B cell (primary cell): ENCODE measurements around the gene IL17REL. TPM values are rescaled to one million over a fixed set of nuclear protein-coding genes. Genes with fewer than 3 reads are reported as not detected.

ENCODE experiments used
- ATAC-seq: fragments of 200-7000 bp; cut with Tn5 transposase; one replicate; pipeline ENCODE4 v1.10.0; 2021; ENCODE audit warnings: low read depth, mild to moderate bottlenecking, moderate number of reproducible peaks, moderate library complexity
- CTCF ChIA-PET: fragments of 350-600 bp; sonication (Branson Sonifier 250); formaldehyde crosslinking; loops from one replicate; lab custom pipeline; 2021; ENCODE audit warnings: antibody characterized with exemption, inconsistent platforms; lab: Charles Lee
- POLR2A ChIA-PET: fragments of 350-600 bp; sonication (Branson Sonifier 250); formaldehyde crosslinking; loops from one replicate; lab custom pipeline; 2021; ENCODE audit warnings: antibody characterized with exemption; lab: Charles Lee
- DNase-seq: peaks from one replicate; pipeline ENCODE4 v3.0.0; 2013
- H2AFZ ChIP-seq: 2 replicates; pipeline ENCODE4 v1.6.1; 2012; ENCODE audit warnings: mild to moderate bottlenecking, low read depth, low read length; ENCODE audit not compliant: insufficient read depth, poor library complexity, severe bottlenecking
- H3K27ac ChIP-seq, 2 donors: 1 replicate in 1 of 2; 2 replicates in 1 of 2; pipeline ENCODE4 v1.5.1; 2012 to 2013; ENCODE audit warnings: low read length in 2 of 2, mild to moderate bottlenecking in 2 of 2, moderate library complexity in 1 of 2
- H3K27me3 ChIP-seq, 4 experiments: fragments of 200-600 bp in 1 of 4; sonication (generic) in 1 of 4; replicated peaks in 1 of 4; 1 replicate in 2 of 4; 2 replicates in 2 of 4; pipeline versions ENCODE4 v1.6.1 to v1.7.0; 2013 to 2016; ENCODE audit warnings: low read length in 3 of 4, mild to moderate bottlenecking in 2 of 4, mixed read lengths in 1 of 4, moderate library complexity in 1 of 4; ENCODE audit not compliant: insufficient read depth in 4 of 4, control insufficient read depth in 3 of 4; ENCODE audit errors: control extremely low read depth in 1 of 4
- H3K36me3 ChIP-seq, 2 experiments: replicated peaks in 1 of 2; 1 replicate in 1 of 2; 2 replicates in 1 of 2; pipeline versions ENCODE4 v1.6.1 to v1.7.1; 2013; ENCODE audit warnings: low read length in 1 of 2; ENCODE audit not compliant: insufficient read depth in 2 of 2, control insufficient read depth in 1 of 2; ENCODE audit errors: control extremely low read depth in 1 of 2, extremely low read depth in 1 of 2
- H3K4me1 ChIP-seq, 2 donors: fragments of 200-600 bp in 1 of 2; sonication (generic) in 1 of 2; 1 replicate in 1 of 2; 2 replicates in 1 of 2; pipeline versions ENCODE4 v1.5.1 to v1.6.1; 2013 to 2017; ENCODE audit warnings: low read length in 2 of 2; ENCODE audit not compliant: control insufficient read depth in 2 of 2, insufficient read depth in 2 of 2
- H3K4me2 ChIP-seq: replicated peaks from 2 replicates; pipeline ENCODE3; 2012; ENCODE audit warnings: mild to moderate bottlenecking, low read depth, low read length; ENCODE audit not compliant: poor library complexity, severe bottlenecking
- H3K4me3 ChIP-seq, 5 experiments: fragments of 200-600 bp in 1 of 5; sonication (generic) in 1 of 5; 1 replicate in 3 of 5; 2 replicates in 2 of 5; pipeline versions ENCODE4 v1.5.1 to v1.7.0; 2011 to 2016; ENCODE audit warnings: low read length in 4 of 5, mild to moderate bottlenecking in 4 of 5, low read depth in 2 of 5, control low read depth in 1 of 5, moderate library complexity in 1 of 5; ENCODE audit not compliant: insufficient read depth in 1 of 5; ENCODE audit errors: control extremely low read depth in 1 of 5, extremely low read depth in 1 of 5
- H3K79me2 ChIP-seq: fragments of 200-600 bp; sonication (generic); one replicate; pipeline ENCODE4 v1.6.0; 2016; ENCODE audit warnings: low read length; ENCODE audit not compliant: control insufficient read depth, insufficient read depth
- H3K9ac ChIP-seq: fragments of 200-600 bp; sonication (generic); 2 replicates; pipeline ENCODE4 v1.6.1; 2017; ENCODE audit warnings: mild to moderate bottlenecking, low read length, moderate library complexity
- H3K9me3 ChIP-seq, 3 donors: one replicate each; pipeline versions ENCODE4 v1.6.1 to v1.7.1; 2013; ENCODE audit warnings: low read length in 2 of 3; ENCODE audit not compliant: control insufficient read depth in 2 of 3, insufficient read depth in 1 of 3; ENCODE audit errors: control extremely low read depth in 1 of 3
- H4K20me1 ChIP-seq: 2 replicates; pipeline ENCODE4 v1.6.0; 2012; ENCODE audit warnings: mild to moderate bottlenecking, low read length; ENCODE audit not compliant: insufficient read depth, control insufficient read depth, poor library complexity, severe bottlenecking
- H3K27ac Mint-ChIP-seq: one replicate; pipeline ENCODE4 v1.8.0; 2021; ENCODE audit warnings: mixed read lengths
- H3K27me3 Mint-ChIP-seq: one replicate; pipeline ENCODE4 v1.8.0; 2021; ENCODE audit warnings: mixed read lengths
- H3K4me1 Mint-ChIP-seq: one replicate; pipeline ENCODE4 v1.8.0; 2021; ENCODE audit warnings: mixed read lengths
- H3K4me3 Mint-ChIP-seq: one replicate; pipeline ENCODE4 v1.8.0; 2021; ENCODE audit warnings: mixed read lengths
- H3K9me3 Mint-ChIP-seq: one replicate; pipeline ENCODE4 v1.8.0; 2022; ENCODE audit warnings: mixed read lengths; ENCODE audit not compliant: insufficient read depth
- CTCF ChIP-seq: fragments of 200-600 bp; IDR thresholded peaks from one replicate; pipeline ENCODE4 v1.8.0; 2022; ENCODE audit warnings: antibody characterized with exemption, mild to moderate bottlenecking
- EZH2 ChIP-seq: IDR thresholded peaks from 2 replicates; pipeline ENCODE4 v1.6.1; 2012; ENCODE audit warnings: borderline replicate concordance, low read depth, mild to moderate bottlenecking, moderate library complexity, low read length; ENCODE audit not compliant: insufficient read depth, poor library complexity, severe bottlenecking
- WGBS: methylation state at CpG from one replicate; pipeline ENCODE4 v1.1.5; 2013; ENCODE audit warnings: missing lambda C conversion rate; ENCODE audit not compliant: insufficient coverage; 5-methylcytosine and 5-hydroxymethylcytosine counted together
- intact Hi-C: fragments of 100-400 bp; cut with micrococcal nuclease; formaldehyde crosslinking; loops from one replicate; pipeline ENCODE4 v1.10.0; 2022
- polyA plus RNA-seq: library from polyadenylated mRNA; depleted of rRNA; stranded (reverse); fragments of >200 nt; gene quantifications from 2 replicates; pipeline ENCODE4 v1.2.3, GENCODE V29; 2012
- total RNA-seq, 2 donors: library from RNA; stranded (reverse); fragments of 120-200 nt in 1 of 2; gene quantifications; 1 replicate in 1 of 2; 2 replicates in 1 of 2; pipeline versions ENCODE4 v1.2.3 to v1.2.4, GENCODE V29; 2013 to 2022

The IL17REL gene
- total and polyA plus RNA-seq, 2 donors (not counting 1 experiment from before 2014, with no cell fraction given) = 0.09 to 0.10 TPM

GRCh38 chr22:50060441-50061140 is 48.0 kb upstream of the IL17REL start:
- H2AFZ ChIP-seq = no peak overlapping the region
- no peak overlapping the region for H3K27ac ChIP-seq
- H4K20me1 ChIP-seq = no peaks in the 10 kb centered on the region
- H3K36me3 ChIP-seq = no peaks in the 10 kb centered on the region
- H3K27ac Mint-ChIP-seq = no peak overlapping the region
- no peak for TF ChIP-seq CTCF
- TF ChIP-seq EZH2 = no peak
- no peak overlapping the region for H3K9ac ChIP-seq
- ATAC-seq (no peak), DNase-seq (no peak)
- H3K4me3 Mint-ChIP-seq = no peak overlapping the region
- H3K27me3 ChIP-seq = peaks cover 0 to 24% (median 15%) of the 10 kb centered on the region in 4 experiments
- WGBS = 86% methylated on average over 27 of the region's 28 CpGs
- no peaks in the 10 kb centered on the region for H3K9me3 ChIP-seq
- no peaks in the 10 kb centered on the region for H3K79me2 ChIP-seq
- H3K9me3 Mint-ChIP-seq = no peaks in the 10 kb centered on the region
- peaks cover 9 to 12% of the 10 kb centered on the region in 2 donors for H3K4me1 ChIP-seq
- POLR2A ChIA-PET = no interaction called here
- intact Hi-C loops = no loop called here
- peaks cover 15% of the 10 kb centered on the region for H3K4me1 Mint-ChIP-seq
- H3K4me2 ChIP-seq = no peak overlapping the region
- no peak overlapping the region for H3K4me3 ChIP-seq
- CTCF ChIA-PET = no interaction called here
- H3K27me3 Mint-ChIP-seq = peaks cover 32% of the 10 kb centered on the region

GRCh38 chr22:50059881-50060262 is 47.3 kb upstream of the IL17REL start:
- DNase-seq (no peak), ATAC-seq (no peak)
- H3K36me3 ChIP-seq = no peaks in the 10 kb centered on the region
- no peak overlapping the region for H3K4me3 ChIP-seq
- H4K20me1 ChIP-seq = no peaks in the 10 kb centered on the region
- Mint-ChIP-seq H3K4me1 (peaks cover 16% of the 10 kb centered on the region), H3K4me3 (no peak overlapping the region), H3K27ac (no peak overlapping the region), H3K27me3 (peaks cover 37% of the 10 kb centered on the region), H3K9me3 (no peaks in the 10 kb centered on the region)
- TF ChIP-seq EZH2 (no peak), CTCF (no peak)
- H3K79me2 ChIP-seq = no peaks in the 10 kb centered on the region
- peaks cover 9 to 12% of the 10 kb centered on the region in 2 donors for H3K4me1 ChIP-seq
- POLR2A ChIA-PET = no interaction called here
- no peak overlapping the region for H2AFZ ChIP-seq
- H3K27ac ChIP-seq = no peak overlapping the region
- H3K27me3 ChIP-seq = peaks cover 0 to 24% (median 15%) of the 10 kb centered on the region in 4 experiments
- 94% methylated on average over 3 of the region's 7 CpGs for WGBS
- H3K9ac ChIP-seq = no peak overlapping the region
- CTCF ChIA-PET = no interaction called here
- H3K9me3 ChIP-seq = no peaks in the 10 kb centered on the region
- H3K4me2 ChIP-seq = no peak overlapping the region
- intact Hi-C loops = no loop called here
